ENCODE results near the gene DCT.

GRCh38 chr13:94525781-94526180 lies 46.3 kb upstream of the DCT start:
- no peak for TF ChIP-seq CTCF (IDR thresholded peaks at IDR 0.05 in 8 of 11, conservative IDR thresholded peaks at IDR 0.05 in 3 of 11)
- TF ChIP-seq POLR2AphosphoS5 (IDR thresholded peaks at IDR 0.05): no peak
- no peak for TF ChIP-seq POLR2A (IDR thresholded peaks at IDR 0.05)
